HG02938 (cell line): Measurements from ENCODE around the gene SCUBE1.

Experiments
- ATAC-seq: cut with Tn5 transposase; IDR thresholded peaks from one replicate; pipeline ENCODE4 v1.9.1; 2021; ENCODE audit warnings: mild to moderate bottlenecking, moderate library complexity; ENCODE audit not compliant: unreplicated experiment

The SCUBE1 gene

DNA sequence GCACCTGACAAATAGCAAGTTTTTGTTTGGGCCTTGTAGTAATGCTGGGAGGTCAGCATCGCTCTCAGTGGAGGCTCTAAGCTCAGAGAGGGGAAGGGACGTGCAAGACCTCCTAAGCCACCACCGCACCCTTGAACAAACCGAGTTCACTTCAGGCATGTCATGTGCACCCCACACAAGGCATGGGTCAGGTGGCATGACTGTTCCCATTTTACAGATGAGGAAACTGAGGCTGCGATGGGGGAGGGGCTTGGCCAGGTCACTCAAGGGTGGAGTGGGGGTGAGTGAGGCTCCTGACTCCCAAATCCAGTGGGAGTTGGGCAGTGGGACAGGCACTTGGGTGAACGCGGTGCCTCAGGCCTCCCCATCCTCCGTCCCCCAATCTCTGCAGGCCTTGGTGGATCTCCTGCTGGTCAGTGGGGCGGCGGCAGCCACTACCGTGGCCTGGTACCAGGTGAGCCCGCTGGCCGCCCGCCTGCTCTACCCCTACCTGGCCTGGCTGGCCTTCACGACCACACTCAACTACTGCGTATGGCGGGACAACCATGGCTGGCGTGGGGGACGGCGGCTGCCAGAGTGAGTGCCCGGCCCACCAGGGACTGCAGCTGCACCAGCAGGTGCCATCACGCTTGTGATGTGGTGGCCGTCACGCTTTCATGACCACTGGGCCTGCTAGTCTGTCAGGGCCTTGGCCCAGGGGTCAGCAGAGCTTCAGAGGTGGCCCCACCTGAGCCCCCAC is 180.6 kb downstream of the SCUBE1 start:
- no peak for ATAC-seq

DNA sequence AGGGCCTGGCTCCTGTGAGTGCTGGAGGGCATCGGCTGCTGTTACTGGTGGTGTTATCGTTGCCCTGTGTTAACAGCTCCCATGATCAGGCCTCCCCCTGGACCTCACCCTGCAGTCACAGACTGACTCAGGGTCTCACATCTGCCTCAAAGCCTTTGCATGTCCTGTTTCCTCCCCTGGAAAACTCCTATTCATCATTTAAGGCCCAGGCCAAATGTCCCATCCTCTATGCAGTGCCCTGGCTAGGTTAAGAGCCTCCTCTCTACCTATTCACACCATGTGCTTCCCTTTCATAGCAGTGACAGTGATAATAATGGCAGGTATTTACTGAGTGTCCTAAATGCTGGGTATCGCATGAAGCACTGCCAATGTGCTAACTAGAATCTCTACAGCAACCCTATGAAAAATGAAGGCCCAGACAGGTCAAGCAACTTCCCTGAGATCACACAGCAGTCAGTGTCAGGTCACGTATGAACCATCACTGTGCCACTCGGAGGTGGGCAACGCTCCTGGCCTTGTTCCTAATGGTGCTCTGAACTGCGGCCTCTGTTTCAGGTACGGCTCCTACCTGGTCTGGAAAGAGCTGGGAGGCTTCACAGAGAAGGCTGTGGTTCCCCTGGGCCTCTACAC is 182.6 kb downstream of the SCUBE1 start:
- ATAC-seq: no peak

DNA sequence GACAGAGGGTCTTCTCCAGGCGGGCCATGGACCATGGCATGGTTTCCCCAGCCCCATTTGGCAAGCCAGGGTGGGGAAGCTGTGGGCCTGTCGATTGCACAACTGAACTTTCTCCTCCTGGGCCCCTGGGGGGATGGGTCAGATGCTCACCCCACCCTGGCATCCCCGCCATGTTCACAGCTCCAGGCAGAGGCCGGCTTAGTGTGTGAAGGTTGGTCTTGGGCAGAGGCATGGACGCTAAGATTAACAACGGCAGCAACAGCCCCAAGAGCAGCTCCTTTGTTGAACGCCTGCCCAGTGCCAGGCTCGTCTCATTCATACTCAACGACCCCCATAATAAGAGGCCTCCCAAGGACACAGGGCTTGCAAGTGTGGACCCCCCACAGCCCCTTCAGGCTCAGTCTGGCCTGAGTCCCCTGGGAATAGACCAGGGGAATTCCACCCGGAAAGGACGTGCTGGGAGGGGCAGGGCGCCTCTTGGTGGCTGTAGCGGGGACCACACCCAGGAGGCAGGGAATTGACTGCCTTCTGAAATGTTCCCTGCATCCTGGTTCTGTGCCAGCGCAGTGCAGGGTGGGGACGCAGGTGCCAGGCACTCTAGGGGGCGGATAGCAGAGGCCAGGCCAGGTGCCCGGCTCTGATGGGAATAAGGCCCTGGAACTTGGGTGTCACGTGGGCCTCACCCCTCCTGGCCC is 183.5 kb downstream of the SCUBE1 start:
- ATAC-seq: no peak

DNA sequence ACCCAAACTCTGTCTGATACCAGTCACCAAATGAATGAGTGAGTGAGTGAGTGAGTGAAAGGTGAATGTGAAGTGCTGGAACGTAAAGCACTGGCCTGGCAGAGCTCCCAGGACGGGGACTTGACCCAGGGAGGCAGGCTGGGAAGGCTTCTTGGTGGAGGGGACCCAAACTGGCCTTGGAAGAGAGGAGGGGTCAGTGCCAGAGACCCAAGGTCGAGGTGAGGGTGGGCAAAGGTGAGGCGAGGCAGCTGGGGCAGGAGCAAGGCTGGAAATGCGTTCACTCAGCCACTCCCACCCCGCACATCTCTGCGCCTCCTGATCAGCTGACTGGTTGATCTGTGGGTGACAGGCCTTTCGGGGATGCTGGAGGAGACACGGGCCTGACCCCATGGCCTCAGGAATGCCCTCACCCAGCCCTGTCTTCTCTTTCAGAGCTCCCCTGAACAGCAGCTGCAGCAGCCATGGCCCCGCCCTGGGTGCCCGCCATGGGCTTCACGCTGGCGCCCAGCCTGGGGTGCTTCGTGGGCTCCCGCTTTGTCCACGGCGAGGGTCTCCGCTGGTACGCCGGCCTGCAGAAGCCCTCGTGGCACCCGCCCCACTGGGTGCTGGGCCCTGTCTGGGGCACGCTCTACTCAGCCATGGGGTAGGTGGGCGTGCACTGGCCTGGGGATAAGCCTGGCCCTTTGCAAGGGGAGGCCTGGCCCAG is 184.2 kb downstream of the SCUBE1 start:
- ATAC-seq: no peak

DNA sequence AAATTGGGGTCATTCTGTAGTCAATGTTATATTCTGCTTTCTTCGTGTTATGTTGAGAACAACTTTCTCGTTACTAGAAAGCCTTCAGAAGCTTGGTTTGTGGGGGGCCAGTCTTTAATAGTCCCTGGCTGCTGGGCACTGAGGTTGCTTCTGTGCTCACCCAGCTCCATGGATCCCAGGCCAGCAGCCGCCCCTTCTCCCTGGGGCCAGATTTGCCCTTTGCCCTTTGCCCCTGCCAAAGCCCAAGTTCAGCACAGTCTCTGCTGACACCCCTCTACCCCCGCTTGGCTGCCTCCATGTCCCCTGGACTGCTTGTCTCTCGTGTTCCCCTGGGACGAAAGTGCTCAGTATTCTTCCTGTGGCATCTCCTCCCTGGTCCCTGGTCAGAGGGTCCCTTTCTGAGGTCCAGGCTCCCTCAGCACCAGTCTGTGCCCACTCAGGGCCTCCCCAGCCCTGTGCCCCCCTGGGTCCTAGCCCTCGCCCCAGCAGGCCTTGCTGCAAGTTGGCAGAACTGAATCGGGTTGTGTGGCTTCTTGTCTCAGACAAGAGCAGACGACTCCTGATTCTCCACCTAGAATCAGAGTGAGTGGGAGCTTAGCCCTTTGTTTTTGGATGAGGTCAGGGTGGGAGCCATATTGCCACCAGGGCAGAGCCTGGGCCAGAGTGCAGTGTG is 185.2 kb downstream of the SCUBE1 start:
- ATAC-seq: no peak

DNA sequence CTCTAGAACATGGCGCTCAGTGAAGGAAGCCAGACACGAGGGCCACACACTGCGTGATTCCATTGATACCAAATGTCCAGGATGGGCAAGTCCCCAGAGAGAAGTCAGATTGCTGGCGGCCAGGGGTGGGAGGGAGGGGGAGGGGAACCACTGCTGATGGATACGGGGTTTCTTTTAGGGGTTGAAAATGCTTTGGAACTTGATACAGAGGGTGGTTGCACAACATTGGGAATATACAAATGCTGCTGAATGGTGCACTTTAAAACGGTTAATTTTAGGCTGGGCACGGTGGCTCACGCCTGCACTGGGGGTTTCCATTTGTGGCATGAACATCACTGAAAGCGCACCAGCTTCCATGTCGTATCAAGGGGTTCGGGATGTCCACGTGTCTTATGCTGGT is 186.8 kb downstream of the SCUBE1 start:
- no peak for ATAC-seq

DNA sequence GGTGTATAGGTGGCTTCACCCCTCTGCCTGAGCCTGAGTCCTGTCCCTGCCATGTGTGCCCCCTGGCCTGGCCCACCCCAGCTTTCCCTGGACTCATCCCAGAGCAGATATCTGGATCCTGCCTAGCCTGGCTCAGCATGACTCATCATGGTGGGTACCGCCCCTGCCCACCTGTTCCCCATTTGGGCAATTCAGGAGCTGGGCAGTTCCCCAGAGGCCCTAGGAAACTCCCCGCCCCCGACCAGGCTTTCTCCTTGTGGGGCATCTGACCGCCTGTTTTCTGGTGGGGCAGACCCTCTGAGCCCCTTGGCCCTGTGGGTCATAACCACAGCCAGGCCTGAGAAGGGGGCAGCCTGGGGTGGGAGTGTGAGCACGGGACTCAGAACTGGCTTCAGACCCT is 187.4 kb downstream of the SCUBE1 start:
- no peak for ATAC-seq

DNA sequence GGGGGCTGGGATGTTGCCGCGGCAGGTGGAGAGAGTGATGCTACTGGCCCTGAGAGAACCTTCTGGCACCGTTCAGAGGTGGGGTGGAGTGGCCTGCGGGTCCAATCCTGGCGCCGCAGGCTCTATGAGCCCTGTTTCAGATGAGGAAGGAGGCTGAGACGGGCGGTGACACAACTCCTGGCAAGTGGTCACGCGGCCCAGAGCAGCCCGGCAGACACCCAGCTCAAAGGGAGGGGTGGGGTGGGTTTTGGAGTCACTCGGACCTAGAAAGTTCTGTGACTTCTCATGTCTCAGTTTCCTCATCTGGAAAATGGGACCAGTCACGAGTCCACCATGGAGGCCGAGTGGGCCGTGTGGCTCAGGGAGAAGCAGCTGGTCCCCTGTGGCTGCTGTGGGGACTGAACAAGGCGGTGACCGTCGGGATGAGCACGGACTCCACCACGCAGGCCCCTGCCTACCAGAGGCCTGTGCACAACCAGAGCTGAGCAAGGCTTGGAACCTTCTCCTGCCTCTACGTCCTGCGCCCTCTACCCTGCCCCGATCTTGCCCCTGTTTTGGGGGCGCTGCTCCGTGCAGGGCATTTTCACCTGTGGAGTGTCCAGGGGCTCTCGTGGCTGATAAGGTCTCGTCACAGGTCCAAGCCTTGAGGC is 188.2 kb downstream of the SCUBE1 start:
- no peak for ATAC-seq

DNA sequence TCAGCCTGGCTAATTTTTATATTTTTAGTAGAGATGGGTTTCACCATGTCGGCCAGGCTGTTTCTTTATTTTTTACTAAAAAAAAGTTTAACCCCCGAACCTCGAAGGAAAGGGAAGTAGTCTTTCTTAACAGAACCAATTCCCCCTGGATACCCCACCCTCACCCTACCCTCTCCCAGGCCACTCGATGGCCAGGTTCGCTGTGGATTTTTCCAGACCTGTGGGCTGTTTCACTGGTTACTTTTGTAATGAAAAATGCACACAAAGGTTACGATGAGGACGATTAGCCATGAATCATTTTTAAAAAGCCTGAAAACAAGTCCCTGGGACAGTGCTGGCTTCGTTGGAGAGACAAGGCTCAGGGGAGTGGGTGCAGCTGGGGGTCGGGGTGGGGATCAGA is 189.3 kb downstream of the SCUBE1 start:
- no peak for ATAC-seq

DNA sequence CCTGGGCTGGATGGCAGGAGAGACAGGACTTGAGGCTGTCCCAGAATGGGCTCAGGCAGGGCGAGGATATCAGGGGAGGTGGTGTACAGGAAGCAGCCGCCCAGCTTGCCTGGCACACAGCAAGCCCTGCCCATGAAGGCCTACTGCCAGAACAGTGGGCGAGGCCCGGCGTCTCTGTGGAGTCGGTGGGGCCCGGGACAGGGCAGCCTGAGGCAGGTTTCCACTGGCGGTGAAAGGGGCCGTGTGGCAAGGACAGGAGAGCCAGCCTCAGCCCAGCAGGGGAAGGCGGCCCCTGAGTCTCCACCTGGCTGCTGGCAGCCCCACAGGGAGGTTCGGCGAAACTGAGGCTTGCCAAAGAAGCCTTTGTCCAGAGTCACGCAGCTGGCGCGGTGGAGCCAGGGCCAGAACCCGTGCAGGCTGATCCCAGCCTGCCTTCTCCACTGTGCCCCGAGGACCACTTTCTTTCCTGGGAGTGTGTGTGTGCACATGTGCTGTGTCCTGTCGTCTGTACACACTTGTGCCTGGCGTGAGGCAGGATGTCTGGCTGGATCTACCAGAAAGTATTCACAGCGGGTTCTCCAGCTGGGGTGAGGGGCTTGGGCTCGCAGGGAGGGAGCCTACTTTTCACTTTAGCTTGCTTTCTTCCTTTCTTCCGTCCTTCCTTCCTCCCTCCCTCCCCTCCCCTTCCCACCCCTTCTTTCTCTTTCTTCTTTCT is 190.7 kb downstream of the SCUBE1 start:
- no peak for ATAC-seq

DNA sequence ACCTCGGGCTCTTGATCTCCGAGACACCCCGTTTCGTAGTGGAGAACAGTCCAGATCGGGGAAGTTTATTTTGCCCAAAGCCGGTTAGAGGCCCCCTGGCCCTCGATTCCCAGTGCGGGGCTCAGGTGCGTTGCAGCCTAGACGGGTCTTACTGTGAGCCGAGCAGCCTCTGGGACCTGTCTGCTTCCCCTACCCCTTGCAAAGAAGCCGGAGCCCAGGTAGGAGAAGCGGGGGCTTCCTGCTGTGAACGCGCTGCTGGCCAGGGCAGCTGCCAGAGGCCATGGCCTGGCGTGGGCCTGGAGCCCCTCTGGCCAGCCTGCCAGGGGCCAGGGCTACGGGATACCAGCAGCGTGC is 191.2 kb downstream of the SCUBE1 start:
- no peak for ATAC-seq

DNA sequence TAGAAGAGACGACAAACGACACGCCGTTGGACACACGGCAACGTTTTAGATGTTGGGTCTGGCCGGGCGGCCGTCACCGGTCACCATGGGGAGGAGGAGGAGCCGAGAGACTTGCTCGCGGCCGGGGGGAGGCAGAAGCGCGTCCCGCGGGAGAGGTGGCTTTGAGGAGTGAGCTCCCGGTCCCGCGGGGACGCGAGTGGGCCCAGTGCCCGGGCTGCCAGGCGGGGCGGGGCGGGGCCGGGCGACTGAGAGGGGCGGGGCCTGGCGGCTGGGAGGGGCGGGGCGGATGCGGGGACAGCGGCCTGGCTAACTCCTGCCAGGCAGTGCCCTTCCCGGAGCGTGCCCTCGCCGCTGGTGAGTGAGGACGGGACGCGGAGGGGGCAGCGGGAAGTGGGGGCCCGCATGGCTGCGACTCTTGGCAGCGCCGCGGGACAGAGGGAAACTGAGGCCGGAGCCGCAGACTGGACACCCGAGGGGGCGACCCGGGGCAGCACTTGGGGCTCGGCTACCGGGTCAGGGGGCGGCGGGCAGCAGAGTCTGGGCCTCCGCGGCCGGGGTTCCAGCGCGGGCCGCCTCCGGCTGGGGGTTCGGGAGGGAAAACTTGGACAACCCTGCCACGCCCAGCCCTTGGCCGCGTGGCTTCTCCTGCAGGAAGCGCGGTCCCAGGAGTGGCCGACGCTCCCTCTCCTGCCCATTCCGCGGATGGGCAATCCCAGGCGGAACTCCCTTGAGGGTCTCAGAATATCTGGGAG is 191.7 kb downstream of the SCUBE1 start, which contains the start of gene TSPO:
Gene TSPO, plus strand, starts transcription at position 309 of the 752 bp plus-strand sequence. CDS start 7,680 bp downstream, outside the sequence.
- no peak for ATAC-seq

DNA sequence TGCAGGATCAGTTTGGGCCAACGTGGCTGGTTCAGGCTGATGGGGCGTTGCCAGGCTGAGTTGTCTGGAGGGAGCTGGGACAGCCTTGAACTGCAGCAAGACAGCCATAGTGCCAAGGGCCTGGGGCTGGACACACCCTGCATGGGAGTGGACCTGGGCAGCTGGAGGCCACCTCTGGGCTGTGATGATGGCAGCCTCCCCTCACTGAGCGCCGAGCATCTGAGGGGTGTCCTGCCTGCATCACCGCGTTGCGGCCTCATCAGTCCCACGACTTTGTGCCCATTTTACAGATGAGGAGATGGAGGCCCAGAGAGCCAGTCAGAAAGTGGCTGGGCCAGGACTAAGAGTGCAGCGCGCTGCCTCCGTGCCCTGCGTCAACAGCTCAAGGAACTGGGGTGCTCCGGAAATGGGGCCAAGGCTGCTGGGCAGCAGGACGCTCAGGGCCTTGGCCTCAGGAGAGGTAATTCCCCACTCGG is 192.4 kb downstream of the SCUBE1 start:
- no peak for ATAC-seq

DNA sequence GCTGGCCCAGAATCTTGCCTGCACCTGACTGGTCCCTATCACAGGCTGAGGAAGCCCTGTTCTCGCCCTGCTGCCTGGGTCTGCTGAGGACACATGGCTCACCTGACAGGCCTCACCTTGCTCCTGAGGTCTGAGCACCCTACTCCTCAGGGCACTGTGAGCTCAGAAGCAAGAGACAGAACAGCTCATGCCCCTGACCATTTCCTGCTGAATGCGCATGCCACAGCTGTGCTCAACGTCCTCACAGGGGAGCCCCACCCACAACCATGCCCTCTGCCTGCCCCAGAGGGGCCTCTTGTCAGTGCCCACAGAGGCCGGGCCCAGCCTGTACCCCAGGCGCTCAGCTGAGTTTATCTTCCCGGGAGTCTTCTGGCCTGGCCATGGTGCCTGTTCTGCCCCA is 194.6 kb downstream of the SCUBE1 start:
- ATAC-seq: no peak

DNA sequence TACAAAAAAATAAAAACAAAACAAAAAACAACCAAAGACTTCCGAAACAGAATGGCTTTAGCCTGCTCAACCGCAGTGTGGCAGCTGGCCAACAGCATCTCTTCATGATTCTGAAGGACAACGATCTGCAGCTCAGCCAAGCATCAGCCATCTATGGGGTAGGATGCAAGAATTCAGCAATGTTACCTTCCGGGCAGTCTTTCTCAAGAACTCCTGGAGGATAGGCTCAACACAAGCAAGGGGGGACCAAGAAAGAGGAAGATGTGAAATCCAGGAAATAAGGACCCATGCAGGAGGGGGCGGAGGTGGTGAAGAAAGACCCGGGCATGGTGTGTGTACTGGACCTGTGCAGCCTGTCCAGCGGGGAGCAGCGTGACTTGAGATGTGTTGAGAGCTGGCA is 195.4 kb downstream of the SCUBE1 start:
- ATAC-seq: no peak
